GM23338 (cell line): ENCODE data around the gene SMOC1. TPM values are rescaled to one million over a fixed set of nuclear protein-coding genes. Genes with fewer than 3 reads are reported as not detected.

Experiments
- ATAC-seq: fragments of 200-7000 bp; cut with Tn5 transposase; 3 replicates; pipeline ENCODE4 v1.9.1; 2020
- DNase-seq: peaks from one replicate; pipeline ENCODE4 v3.0.0-alpha.2; 2015; ENCODE audit warnings: low spot score
- H2AFZ ChIP-seq: fragments of 200-600 bp; sonication (generic); 2 replicates; pipeline ENCODE4 v1.8.0; 2016; ENCODE audit warnings: antibody characterized with exemption, mild to moderate bottlenecking, moderate library complexity
- H3F3A ChIP-seq: fragments of 200-600 bp; sonication (generic); replicated peaks from 2 replicates; pipeline ENCODE4 v1.8.0; 2017; ENCODE audit warnings: antibody characterized with exemption, mixed run types, low read depth
- H3K27ac ChIP-seq: fragments of 200-600 bp; sonication (generic); 2 replicates; pipeline ENCODE4 v1.6.1; 2016; ENCODE audit warnings: low read depth
- H3K27me3 ChIP-seq: fragments of 200-600 bp; sonication (generic); 2 replicates; pipeline ENCODE4 v1.8.0; 2016; ENCODE audit warnings: mild to moderate bottlenecking, mixed run types, moderate library complexity; ENCODE audit not compliant: insufficient read depth
- H3K36me3 ChIP-seq: fragments of 200-600 bp; sonication (generic); 2 replicates; pipeline ENCODE4 v1.8.0; 2016; ENCODE audit warnings: mild to moderate bottlenecking; ENCODE audit not compliant: insufficient read depth
- H3K4me1 ChIP-seq: fragments of 200-600 bp; sonication (generic); 2 replicates; pipeline ENCODE4 v1.8.0; 2016; ENCODE audit warnings: mild to moderate bottlenecking, moderate library complexity; ENCODE audit not compliant: insufficient read depth
- H3K4me2 ChIP-seq: fragments of 200-600 bp; sonication (generic); 2 replicates; pipeline ENCODE4 v1.7.1; 2017; ENCODE audit warnings: mixed run types
- H3K4me3 ChIP-seq: fragments of 200-600 bp; sonication (generic); 2 replicates; pipeline ENCODE4 v1.6.1; 2016; ENCODE audit warnings: mixed run types
- H3K79me2 ChIP-seq: fragments of 200-600 bp; sonication (generic); replicated peaks from 2 replicates; pipeline ENCODE4 v1.8.0; 2017; ENCODE audit warnings: mild to moderate bottlenecking; ENCODE audit not compliant: insufficient read depth
- H3K9me2 ChIP-seq: fragments of 200-600 bp; sonication (generic); 2 replicates; pipeline ENCODE4 v1.8.0; 2017; ENCODE audit not compliant: insufficient read depth
- H4K20me1 ChIP-seq: fragments of 200-600 bp; sonication (generic); replicated peaks from 2 replicates; pipeline ENCODE4 v1.8.0; 2017; ENCODE audit warnings: mild to moderate bottlenecking; ENCODE audit not compliant: insufficient read depth
- H3K27ac Mint-ChIP-seq: 2 replicates; pipeline ENCODE4 v1.8.0; 2020; ENCODE audit warnings: inconsistent platforms, mild to moderate bottlenecking, moderate library complexity, mixed read lengths
- H3K27me3 Mint-ChIP-seq: 3 replicates; pipeline ENCODE4 v1.8.0; 2022; ENCODE audit warnings: low read depth, mild to moderate bottlenecking, moderate library complexity, mixed read lengths, inconsistent platforms; ENCODE audit not compliant: insufficient read depth, poor library complexity
- H3K36me3 Mint-ChIP-seq: 3 replicates; pipeline ENCODE4 v1.8.0; 2021; ENCODE audit warnings: low read depth, mild to moderate bottlenecking, inconsistent platforms, moderate library complexity, mixed read lengths
- H3K4me1 Mint-ChIP-seq: 3 replicates; pipeline ENCODE4 v1.8.0; 2020; ENCODE audit warnings: mild to moderate bottlenecking, inconsistent platforms, mixed read lengths
- H3K4me3 Mint-ChIP-seq: 3 replicates; pipeline ENCODE4 v1.8.0; 2021; ENCODE audit warnings: moderate library complexity, mild to moderate bottlenecking, inconsistent platforms, mixed read lengths
- H3K9me3 Mint-ChIP-seq: 3 replicates; pipeline ENCODE4 v1.8.0; 2020; ENCODE audit warnings: moderate library complexity, mild to moderate bottlenecking, inconsistent platforms, mixed read lengths
- EZH2phosphoT487 ChIP-seq: fragments of 200-600 bp; sonication (generic); IDR thresholded peaks from one replicate; pipeline ENCODE4 v1.8.1; 2018; ENCODE audit warnings: antibody characterized with exemption; ENCODE audit not compliant: unreplicated experiment
- JUNB ChIP-seq: IDR thresholded peaks from one replicate; pipeline ENCODE4 v1.6.1; 2016; ENCODE audit warnings: antibody characterized with exemption; ENCODE audit not compliant: unreplicated experiment
- ZNF331 ChIP-seq: fragments of 250-450 bp; sonication (Bioruptor Pico); IDR thresholded peaks from 2 replicates; pipeline ENCODE4 v1.5.0; 2020; ENCODE audit warnings: low read depth, mild to moderate bottlenecking, moderate library complexity
- polyA plus RNA-seq: library from polyadenylated mRNA; unstranded; fragments of >200 nt; fragmentation: Nextera tagmentation; extraction: Ambion mirVana; gene quantifications from 2 replicates; pipeline ENCODE4 v1.2.1, GENCODE V29; 2016
- total RNA-seq: library from RNA; depleted of rRNA; stranded (reverse); fragments of >200 nt; shearing (Covaris generic); gene quantifications from 2 replicates; pipeline ENCODE4 v1.2.3, GENCODE V29; 2014
- TF ChIP-seq, protein P1 (sequence below): IDR thresholded peaks from one replicate; pipeline ENCODE4 v1.6.1; 2018; ENCODE audit warnings: antibody characterized with exemption; ENCODE audit not compliant: unreplicated experiment
- TF ChIP-seq, protein P2 (sequence below), 2 experiments: fragments of 200-600 bp in 1 of 2; sonication (generic) in 1 of 2; conservative IDR thresholded peaks; 2 replicates each; pipeline versions ENCODE4 v1.5.1 to v1.6.1; 2016 to 2017; ENCODE audit warnings: antibody characterized with exemption in 2 of 2, low read depth in 2 of 2, mild to moderate bottlenecking in 2 of 2, moderate library complexity in 1 of 2
- TF ChIP-seq, protein P3 (sequence below): fragments of 250-450 bp; sonication (Bioruptor Pico); IDR thresholded peaks from 2 replicates; pipeline ENCODE4 v1.5.0; 2020; ENCODE audit warnings: mild to moderate bottlenecking, moderate library complexity

Gene SMOC1
- total and polyA plus RNA-seq, 2 experiments from 2014 or later: 0.79 to 1.6 TPM

DNA sequence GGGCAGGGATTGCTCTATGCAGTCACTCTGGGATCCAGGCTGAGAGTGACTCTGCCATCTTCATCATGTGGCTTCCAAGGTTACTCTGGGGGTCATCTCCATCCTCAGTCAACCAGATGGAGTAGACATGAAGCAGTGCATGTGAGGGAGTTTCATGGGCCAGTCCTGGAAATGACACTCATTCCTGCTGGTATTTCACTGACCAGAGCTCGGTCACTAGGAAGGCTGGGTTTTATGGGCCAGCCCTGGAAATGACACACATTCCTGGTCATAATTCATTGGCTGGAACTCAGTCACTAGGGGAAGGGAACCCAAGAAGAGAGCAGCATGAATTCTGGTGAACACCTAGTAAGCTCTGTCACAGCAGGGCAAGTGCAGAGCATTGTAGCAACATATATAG is 144.7 kb downstream of the SMOC1 start (continued):
- TF ChIP-seq EZH2phosphoT487 (no peak), JUNB (no peak)
- TF ChIP-seq, protein P1, sequence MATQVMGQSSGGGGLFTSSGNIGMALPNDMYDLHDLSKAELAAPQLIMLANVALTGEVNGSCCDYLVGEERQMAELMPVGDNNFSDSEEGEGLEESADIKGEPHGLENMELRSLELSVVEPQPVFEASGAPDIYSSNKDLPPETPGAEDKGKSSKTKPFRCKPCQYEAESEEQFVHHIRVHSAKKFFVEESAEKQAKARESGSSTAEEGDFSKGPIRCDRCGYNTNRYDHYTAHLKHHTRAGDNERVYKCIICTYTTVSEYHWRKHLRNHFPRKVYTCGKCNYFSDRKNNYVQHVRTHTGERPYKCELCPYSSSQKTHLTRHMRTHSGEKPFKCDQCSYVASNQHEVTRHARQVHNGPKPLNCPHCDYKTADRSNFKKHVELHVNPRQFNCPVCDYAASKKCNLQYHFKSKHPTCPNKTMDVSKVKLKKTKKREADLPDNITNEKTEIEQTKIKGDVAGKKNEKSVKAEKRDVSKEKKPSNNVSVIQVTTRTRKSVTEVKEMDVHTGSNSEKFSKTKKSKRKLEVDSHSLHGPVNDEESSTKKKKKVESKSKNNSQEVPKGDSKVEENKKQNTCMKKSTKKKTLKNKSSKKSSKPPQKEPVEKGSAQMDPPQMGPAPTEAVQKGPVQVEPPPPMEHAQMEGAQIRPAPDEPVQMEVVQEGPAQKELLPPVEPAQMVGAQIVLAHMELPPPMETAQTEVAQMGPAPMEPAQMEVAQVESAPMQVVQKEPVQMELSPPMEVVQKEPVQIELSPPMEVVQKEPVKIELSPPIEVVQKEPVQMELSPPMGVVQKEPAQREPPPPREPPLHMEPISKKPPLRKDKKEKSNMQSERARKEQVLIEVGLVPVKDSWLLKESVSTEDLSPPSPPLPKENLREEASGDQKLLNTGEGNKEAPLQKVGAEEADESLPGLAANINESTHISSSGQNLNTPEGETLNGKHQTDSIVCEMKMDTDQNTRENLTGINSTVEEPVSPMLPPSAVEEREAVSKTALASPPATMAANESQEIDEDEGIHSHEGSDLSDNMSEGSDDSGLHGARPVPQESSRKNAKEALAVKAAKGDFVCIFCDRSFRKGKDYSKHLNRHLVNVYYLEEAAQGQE: no peak

DNA sequence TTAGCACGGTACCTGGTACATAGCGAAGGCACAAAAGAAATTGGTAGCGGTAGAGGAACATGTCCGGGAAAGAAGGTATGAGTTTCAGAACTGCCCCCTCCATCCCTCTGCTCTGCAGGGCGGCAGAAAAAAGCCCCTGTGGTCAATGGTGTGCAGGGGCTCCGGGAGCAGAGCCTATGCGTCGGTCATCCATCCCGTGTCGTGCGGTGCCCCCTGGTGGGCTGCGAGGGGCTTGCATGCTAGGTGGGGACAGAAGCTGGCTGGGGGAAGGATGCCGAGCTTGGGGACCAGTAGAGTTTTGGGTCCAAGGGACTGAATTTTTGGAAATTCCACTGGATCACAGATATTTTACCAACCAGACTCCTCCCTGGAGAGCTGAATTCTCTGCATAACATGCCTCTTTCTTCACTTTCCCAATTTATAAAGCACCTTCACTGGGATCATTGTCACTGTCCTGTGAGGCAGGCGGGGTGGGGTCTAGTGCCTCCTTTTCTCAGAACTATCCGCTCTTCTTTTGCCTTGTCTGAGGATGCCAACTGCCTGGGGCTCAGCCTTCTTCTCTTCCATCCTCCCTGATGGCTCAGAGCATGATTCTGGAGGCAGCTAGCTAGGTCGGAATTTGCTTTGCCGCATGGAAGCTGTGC is 148.7 kb downstream of the SMOC1 start:
- 0 out of 2 replicates have a peak, but pooled peaks cover 3% of the 10 kb centered on the region for H3K4me1 ChIP-seq
- Mint-ChIP-seq H3K4me3 (no peak overlapping the region), H3K4me1 (peaks cover 15% of the 10 kb centered on the region), H3K36me3 (no peaks in the 10 kb centered on the region), H3K27ac (no peak overlapping the region), H3K9me3 (no peaks in the 10 kb centered on the region), H3K27me3 (peaks cover 9% of the 10 kb centered on the region)
- peak overlapping the region; percentile 16; the same call in 1 of the 2 replicates for H2AFZ ChIP-seq
- no peak for TF ChIP-seq JUNB
- TF ChIP-seq, protein P2, sequence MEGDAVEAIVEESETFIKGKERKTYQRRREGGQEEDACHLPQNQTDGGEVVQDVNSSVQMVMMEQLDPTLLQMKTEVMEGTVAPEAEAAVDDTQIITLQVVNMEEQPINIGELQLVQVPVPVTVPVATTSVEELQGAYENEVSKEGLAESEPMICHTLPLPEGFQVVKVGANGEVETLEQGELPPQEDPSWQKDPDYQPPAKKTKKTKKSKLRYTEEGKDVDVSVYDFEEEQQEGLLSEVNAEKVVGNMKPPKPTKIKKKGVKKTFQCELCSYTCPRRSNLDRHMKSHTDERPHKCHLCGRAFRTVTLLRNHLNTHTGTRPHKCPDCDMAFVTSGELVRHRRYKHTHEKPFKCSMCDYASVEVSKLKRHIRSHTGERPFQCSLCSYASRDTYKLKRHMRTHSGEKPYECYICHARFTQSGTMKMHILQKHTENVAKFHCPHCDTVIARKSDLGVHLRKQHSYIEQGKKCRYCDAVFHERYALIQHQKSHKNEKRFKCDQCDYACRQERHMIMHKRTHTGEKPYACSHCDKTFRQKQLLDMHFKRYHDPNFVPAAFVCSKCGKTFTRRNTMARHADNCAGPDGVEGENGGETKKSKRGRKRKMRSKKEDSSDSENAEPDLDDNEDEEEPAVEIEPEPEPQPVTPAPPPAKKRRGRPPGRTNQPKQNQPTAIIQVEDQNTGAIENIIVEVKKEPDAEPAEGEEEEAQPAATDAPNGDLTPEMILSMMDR (conservative IDR thresholded peaks at IDR 0.05; ENCODE audit: low read depth in 2 of 2): peak; percentile 91 to 99
- H3K27ac ChIP-seq: no peak overlapping the region
- no peaks in the 10 kb centered on the region for H3F3A ChIP-seq
- H3K36me3 ChIP-seq: no peaks in the 10 kb centered on the region
- DNase-seq (peak; percentile 89), ATAC-seq (peak; percentile 90)
- no peak overlapping the region for H3K4me2 ChIP-seq
- H3K79me2 ChIP-seq: no peaks in the 10 kb centered on the region
- no peak overlapping the region for H3K4me3 ChIP-seq
- no peaks in the 10 kb centered on the region for H4K20me1 ChIP-seq
- peaks cover 7% of the 10 kb centered on the region; the same call in 1 of the 2 replicates for H3K9me2 ChIP-seq
- H3K27me3 ChIP-seq: no peaks in the 10 kb centered on the region

DNA sequence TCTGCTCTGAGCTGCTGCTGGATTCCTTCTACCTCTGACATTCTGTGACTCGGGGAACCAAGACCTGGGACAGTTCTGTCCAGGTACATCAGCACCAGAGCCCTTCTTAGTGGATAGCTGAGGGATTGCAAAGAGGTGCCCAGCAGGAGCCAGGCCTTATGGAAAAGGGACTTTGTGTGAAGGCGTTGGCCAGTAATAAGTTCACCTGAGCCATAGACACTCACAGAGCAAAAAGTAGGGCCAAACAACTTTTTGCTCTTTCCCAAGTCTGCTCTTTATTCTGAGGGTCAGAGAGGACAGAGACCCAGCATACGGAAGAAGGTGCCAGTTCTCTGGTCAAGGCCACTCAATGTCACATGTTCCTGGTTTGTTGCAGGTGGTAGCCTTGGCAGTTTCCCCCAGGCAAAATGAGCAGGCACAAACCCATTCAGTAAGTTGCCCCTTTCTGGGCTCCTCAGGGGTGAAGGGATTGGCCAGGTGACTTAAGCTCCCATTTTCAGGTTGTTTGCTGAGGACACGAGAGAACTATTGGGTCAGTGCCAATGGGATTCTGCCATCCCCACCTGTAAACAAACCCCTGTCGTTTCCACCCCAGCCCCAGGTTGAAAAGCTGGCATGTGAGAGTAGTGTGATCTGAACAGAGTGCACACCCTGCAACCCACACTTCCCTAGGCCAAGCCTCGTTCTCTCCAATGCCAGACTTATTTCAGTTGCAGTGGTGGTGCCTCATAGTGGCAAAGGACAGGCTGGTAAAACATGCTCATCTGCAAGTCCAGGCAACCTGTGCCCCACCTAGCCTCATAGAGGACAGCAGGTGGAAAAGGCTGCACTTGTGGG is 150.3 kb downstream of the SMOC1 start:
- Mint-ChIP-seq H3K36me3 (no peaks in the 10 kb centered on the region), H3K4me3 (no peak overlapping the region)
- TF ChIP-seq, protein P3, sequence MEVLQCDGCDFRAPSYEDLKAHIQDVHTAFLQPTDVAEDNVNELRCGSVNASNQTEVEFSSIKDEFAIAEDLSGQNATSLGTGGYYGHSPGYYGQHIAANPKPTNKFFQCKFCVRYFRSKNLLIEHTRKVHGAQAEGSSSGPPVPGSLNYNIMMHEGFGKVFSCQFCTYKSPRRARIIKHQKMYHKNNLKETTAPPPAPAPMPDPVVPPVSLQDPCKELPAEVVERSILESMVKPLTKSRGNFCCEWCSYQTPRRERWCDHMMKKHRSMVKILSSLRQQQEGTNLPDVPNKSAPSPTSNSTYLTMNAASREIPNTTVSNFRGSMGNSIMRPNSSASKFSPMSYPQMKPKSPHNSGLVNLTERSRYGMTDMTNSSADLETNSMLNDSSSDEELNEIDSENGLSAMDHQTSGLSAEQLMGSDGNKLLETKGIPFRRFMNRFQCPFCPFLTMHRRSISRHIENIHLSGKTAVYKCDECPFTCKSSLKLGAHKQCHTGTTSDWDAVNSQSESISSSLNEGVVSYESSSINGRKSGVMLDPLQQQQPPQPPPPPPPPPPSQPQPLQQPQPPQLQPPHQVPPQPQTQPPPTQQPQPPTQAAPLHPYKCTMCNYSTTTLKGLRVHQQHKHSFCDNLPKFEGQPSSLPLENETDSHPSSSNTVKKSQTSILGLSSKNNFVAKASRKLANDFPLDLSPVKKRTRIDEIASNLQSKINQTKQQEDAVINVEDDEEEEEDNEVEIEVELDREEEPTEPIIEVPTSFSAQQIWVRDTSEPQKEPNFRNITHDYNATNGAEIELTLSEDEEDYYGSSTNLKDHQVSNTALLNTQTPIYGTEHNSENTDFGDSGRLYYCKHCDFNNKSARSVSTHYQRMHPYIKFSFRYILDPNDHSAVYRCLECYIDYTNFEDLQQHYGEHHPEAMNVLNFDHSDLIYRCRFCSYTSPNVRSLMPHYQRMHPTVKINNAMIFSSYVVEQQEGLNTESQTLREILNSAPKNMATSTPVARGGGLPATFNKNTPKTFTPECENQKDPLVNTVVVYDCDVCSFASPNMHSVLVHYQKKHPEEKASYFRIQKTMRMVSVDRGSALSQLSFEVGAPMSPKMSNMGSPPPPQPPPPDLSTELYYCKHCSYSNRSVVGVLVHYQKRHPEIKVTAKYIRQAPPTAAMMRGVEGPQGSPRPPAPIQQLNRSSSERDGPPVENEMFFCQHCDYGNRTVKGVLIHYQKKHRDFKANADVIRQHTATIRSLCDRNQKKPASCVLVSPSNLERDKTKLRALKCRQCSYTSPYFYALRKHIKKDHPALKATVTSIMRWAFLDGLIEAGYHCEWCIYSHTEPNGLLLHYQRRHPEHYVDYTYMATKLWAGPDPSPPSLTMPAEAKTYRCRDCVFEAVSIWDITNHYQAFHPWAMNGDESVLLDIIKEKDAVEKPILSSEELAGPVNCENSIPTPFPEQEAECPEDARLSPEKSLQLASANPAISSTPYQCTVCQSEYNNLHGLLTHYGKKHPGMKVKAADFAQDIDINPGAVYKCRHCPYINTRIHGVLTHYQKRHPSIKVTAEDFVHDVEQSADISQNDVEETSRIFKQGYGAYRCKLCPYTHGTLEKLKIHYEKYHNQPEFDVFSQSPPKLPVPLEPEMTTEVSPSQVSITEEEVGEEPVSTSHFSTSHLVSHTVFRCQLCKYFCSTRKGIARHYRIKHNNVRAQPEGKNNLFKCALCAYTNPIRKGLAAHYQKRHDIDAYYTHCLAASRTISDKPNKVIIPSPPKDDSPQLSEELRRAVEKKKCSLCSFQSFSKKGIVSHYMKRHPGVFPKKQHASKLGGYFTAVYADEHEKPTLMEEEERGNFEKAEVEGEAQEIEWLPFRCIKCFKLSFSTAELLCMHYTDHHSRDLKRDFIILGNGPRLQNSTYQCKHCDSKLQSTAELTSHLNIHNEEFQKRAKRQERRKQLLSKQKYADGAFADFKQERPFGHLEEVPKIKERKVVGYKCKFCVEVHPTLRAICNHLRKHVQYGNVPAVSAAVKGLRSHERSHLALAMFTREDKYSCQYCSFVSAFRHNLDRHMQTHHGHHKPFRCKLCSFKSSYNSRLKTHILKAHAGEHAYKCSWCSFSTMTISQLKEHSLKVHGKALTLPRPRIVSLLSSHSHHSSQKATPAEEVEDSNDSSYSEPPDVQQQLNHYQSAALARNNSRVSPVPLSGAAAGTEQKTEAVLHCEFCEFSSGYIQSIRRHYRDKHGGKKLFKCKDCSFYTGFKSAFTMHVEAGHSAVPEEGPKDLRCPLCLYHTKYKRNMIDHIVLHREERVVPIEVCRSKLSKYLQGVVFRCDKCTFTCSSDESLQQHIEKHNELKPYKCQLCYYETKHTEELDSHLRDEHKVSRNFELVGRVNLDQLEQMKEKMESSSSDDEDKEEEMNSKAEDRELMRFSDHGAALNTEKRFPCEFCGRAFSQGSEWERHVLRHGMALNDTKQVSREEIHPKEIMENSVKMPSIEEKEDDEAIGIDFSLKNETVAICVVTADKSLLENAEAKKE (CRISPR knock-in tag): no peak
- no peak for TF ChIP-seq ZNF331

More for the DNA sequence above, 150.3 kb downstream of the SMOC1 start:
- H3K4me1 Mint-ChIP-seq: peaks cover 18% of the 10 kb centered on the region
- H3K27ac Mint-ChIP-seq: no peak overlapping the region
- Histone ChIP-seq H3K9me2 (peaks cover 7% of the 10 kb centered on the region; the same call in 1 of the 2 replicates), H4K20me1 (no peaks in the 10 kb centered on the region), H3K4me1 (0 out of 2 replicates have a peak, but pooled peaks cover 6% of the 10 kb centered on the region), H3K27me3 (no peaks in the 10 kb centered on the region), H3K79me2 (no peaks in the 10 kb centered on the region), H3K36me3 (no peaks in the 10 kb centered on the region), H3F3A (no peaks in the 10 kb centered on the region), H3K4me3 (no peak overlapping the region), H2AFZ (no peak overlapping the region), H3K27ac (no peak overlapping the region), H3K4me2 (no peak overlapping the region)
- DNase-seq (no peak), ATAC-seq (no peak)
- H3K27me3 Mint-ChIP-seq: peaks cover 10% of the 10 kb centered on the region
- no peaks in the 10 kb centered on the region for H3K9me3 Mint-ChIP-seq
